Measurements from ENCODE around the gene EXOC3.

EXOC3 gene

GRCh38 chr5:440401-441201, 2.4 kb upstream of the EXOC3 start:
- peak; percentile 56 to 80 for DNase-seq

DNA sequence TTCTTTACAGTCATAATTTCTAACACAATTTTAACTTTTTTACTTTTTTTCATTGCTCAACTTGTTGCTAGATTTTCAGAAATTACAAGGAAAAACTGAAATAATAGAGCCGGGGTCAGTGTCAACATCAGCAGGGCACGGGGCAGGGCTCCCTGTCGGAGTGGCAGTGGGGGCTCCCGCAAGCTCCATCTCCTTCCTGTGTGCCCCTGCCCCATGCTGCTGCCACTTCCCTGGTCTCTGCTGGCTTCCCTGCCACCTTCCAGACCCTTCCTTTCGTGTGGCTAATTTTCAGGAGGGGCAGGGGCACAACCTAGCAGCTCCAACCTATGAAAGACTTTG, 1.0 kb upstream of the EXOC3 start:
- DNase-seq, result no peak

GRCh38 chr5:443239-444151, 519 bp downstream of the EXOC3 start:
- DNase-seq, result no peak

DNA sequence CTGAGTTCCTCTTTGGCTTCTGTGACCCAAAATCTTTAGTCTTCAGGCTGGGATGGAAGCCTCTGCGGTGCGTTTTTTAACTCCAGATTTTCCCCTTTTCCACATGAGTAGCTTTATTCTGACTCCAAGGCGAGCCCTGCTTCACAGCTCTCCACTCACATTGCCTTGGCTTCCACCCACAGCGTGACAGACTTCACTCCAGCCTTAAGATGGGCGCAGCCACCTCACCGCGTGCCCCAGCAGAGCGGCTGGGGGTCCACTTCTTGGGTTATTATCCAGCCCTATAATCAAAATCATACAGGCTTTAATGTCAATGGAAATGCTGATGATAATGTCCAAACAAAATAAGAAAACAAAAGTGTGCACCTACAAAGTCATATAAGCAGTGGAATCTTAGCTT, 1.2 kb downstream of the EXOC3 start:
- DNase-seq, result no peak

GRCh38 chr5:445591-445990, 2.6 kb downstream of the EXOC3 start:
- no peak for DNase-seq

GRCh38 chr5:446066-446882, 3.3 kb downstream of the EXOC3 start:
- peak in 1 of 2 donors; percentile 11 for DNase-seq

- peak; percentile 43 to 55 for DNase-seq
Observed at GRCh38 chr5:446883-447263, 3.9 kb downstream of the EXOC3 start.

- no peak for DNase-seq
Observed at GRCh38 chr5:447501-447900, 4.5 kb downstream of the EXOC3 start.

- DNase-seq, result peak; percentile 88 to 90
Observed at GRCh38 chr5:448061-448765, 5.2 kb downstream of the EXOC3 start.

DNA sequence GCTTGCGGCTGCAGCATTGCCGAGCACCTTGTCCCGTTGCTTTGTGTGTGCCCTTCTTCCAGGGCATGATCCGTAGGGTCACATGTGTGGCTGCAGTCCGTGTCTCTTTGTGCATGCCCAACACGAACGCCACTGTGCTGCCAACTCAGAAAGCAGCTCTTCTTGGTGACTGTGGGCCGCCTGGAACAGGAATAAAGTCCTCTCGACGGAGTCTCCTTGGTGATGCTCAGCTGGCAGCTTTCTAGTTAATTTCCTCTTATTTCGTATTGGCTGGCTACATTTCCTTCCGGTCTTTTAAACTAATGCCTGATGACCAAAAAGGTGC, 5.8 kb downstream of the EXOC3 start:
- DNase-seq, result no peak

DNA sequence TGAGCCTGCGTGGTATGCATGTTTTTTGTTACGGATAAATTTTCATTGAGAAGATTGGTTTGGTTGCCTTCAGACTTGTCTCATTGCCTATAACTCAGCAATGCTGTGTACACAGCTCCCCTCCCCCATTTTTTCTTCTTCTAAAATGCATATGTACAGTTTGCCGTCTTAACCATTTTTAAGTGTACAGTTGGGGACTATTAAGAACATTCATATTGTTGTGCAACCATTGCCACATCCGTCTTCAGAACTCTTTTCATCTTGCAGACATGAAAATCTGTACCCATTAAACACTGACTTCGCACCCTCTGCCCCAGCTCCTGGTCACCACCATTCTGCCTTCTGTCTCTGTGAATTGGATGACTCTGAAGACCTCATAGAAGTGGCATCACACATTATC, 6.2 kb downstream of the EXOC3 start:
- no peak for DNase-seq

- no peak for DNase-seq
Observed at GRCh38 chr5:451587-452458, 8.8 kb downstream of the EXOC3 start.

DNA sequence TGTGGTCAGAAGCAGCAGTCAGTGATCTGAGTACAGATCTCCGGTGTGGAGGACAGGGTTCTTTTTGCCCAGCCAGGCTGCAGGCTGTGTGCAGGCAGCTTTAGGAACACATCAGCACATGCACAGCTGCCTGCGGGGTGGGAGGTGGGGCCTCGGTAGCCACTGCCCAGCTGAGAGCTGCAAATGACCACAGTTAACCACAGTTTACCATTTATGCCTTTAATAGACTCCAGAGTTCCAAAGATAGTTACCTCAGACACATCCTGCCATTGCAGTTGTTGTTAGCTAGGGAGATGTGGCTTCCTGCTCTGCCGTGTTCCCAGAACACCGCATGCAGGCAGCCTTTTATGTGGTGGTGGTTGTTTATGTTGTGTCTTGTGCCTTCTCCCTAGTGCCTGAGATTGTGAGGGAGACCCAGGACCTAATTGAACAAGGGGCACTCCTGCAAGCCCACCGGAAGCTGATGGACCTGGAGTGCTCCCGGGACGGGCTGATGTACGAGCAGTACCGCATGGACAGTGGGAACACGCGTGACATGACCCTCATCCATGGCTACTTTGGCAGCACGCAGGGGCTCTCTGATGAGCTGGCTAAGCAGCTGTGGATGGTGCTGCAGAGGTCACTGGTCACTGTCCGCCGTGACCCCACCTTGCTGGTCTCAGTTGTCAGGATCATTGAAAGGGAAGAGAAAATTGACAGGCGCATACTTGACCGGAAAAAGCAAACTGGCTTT, 10.2 kb downstream of the EXOC3 start:
- no peak for DNase-seq

DNA sequence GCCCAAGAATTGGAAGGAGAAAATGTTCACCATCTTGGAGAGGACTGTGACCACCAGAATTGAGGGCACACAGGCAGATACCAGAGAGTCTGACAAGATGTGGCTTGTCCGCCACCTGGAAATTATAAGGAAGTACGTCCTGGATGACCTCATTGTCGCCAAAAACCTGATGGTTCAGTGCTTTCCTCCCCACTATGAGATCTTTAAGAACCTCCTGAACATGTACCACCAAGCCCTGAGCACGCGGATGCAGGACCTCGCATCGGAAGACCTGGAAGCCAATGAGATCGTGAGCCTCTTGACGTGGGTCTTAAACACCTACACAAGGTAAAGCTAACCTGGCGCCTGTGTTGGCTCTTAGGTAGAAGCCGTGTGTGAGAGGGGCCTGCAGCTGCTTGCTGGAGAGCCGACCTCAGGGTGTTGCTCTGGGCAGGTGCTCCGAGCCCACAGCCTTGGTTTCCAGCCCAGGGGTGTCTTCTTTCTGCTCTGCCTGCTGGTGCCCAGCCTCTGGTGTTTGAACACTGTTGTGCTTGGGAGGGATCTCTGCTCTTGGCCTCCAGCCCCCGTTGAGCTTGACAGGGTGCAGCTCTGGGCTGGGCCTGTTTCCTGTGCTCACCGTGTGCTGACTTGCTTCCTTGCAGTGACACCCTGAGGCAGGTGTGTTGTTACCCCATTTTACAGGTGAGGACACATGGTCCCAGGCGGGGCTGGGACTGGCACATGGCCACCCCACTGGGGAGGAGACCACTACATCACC, 10.9 kb downstream of the EXOC3 start:
- DNase-seq, result no peak

DNA sequence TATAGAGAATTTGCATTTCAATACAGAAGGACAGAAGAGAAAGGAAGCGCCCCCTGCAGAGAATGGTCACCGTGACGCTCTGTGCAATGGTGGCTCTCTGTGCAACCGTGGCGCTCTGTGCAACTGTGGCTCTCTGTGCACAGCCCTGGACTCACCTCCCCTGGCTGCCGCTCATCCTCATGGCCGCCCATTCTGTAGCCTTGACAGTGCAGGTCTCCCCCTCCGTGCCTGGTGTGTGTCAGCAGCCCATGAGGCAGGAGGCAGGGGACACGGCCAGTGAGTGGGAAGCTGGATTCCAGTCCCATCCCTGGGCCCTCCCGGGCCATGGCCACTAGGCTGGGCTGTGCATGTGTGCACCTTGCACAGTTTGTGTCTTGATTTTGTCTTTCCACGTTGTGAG, 12.0 kb downstream of the EXOC3 start:
- DNase-seq, result no peak

- DNase-seq, result no peak
Observed at GRCh38 chr5:455806-456205, 12.8 kb downstream of the EXOC3 start.

- no peak for DNase-seq
Observed at GRCh38 chr5:456351-457194, 13.6 kb downstream of the EXOC3 start.

DNA sequence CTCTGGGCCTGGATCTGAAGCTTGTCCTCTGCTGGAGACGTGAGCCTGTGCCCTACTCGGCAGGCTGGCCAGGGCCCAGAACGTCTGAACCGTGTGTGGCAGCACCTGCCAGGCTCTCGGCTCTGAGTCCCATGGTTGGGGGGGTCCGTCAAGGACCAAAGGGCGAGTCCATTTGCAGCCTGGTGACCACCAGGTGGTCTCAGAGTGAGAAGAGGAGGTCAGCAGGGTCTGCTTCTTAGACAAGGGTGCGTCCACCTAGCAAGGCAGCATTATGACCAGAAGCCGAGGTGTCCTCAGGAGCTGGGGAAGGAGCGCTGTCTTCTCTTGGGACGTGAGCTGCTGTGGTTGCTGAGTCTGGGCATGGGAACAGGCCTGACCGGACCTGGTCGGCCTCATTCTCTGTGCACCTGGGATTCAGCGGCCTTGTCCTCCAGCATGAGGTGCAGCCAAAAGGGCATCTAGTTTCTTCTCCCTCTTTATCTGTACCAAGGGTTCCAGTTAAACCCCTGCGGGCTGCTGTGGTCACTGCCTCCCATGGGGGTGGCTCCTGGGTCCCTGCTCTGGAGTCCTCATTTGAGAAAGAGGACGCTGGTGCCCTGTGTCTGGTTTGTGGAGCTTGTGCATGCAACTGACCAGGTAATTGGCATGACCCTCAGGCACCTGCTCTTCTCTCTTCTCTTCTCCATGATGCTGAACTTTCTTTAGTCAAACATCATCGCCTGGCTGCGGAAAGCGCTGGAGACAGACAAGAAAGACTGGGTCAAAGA, 14.4 kb downstream of the EXOC3 start:
- DNase-seq, result no peak
